PC-9 (cell line): ENCODE measurements around the gene ARHGEF12. TPM values are rescaled to one million over a fixed set of nuclear protein-coding genes. Genes with fewer than 3 reads are reported as not detected.

Source experiments
- BruUV-seq: library from RNA; stranded (reverse); fragments of 400-500 nt; replicated peaks from 2 replicates; lab custom pipeline; 2021; lab: Mats Ljungman, UMichigan
- CTCF ChIA-PET: fragments of 300-600 bp; sonication (Branson Sonifier 250); formaldehyde crosslinking; loops from one replicate; lab custom pipeline; 2022; ENCODE audit warnings: antibody characterized with exemption; lab: Charles Lee
- POLR2A ChIA-PET: fragments of 300-600 bp; sonication (Branson Sonifier 250); formaldehyde crosslinking; loops from one replicate; lab custom pipeline; 2022; ENCODE audit warnings: antibody characterized with exemption; ENCODE audit not compliant: unreplicated experiment; lab: Charles Lee
- DNase-seq, 2 experiments: peaks; one replicate each; pipeline versions ENCODE4 v3.0.0 to v3.0.0-alpha.2; 2015 to 2022; ENCODE audit warnings: mixed read lengths in 1 of 2
- H2AFZ ChIP-seq: fragments of 200-600 bp; sonication (generic); 2 replicates; pipeline ENCODE4 v1.8.1; 2017; ENCODE audit warnings: antibody characterized with exemption
- H3F3A ChIP-seq: fragments of 200-600 bp; sonication (generic); 2 replicates; pipeline ENCODE4 v1.8.1; 2017; ENCODE audit warnings: antibody characterized with exemption, mild to moderate bottlenecking, low read depth; ENCODE audit not compliant: insufficient read depth
- H3K27ac ChIP-seq: fragments of 200-600 bp; sonication (generic); 2 replicates; pipeline ENCODE4 v1.6.1; 2016; ENCODE audit warnings: mixed run types
- H3K27me3 ChIP-seq: fragments of 200-600 bp; sonication (generic); 2 replicates; pipeline ENCODE4 v1.6.1; 2016; ENCODE audit warnings: low read depth, mixed run types; ENCODE audit not compliant: insufficient read depth
- H3K36me3 ChIP-seq: fragments of 200-600 bp; sonication (generic); 2 replicates; pipeline ENCODE4 v1.6.1; 2016; ENCODE audit warnings: low read depth, mixed run types
- H3K4me1 ChIP-seq: fragments of 200-600 bp; sonication (generic); replicated peaks from 2 replicates; pipeline ENCODE4 v1.6.1; 2016; ENCODE audit warnings: mixed run types; ENCODE audit not compliant: insufficient read depth
- H3K4me2 ChIP-seq: fragments of 200-600 bp; sonication (generic); 2 replicates; pipeline ENCODE4 v1.6.1; 2017; ENCODE audit warnings: mixed run types
- H3K4me3 ChIP-seq: fragments of 200-600 bp; sonication (generic); 2 replicates; pipeline ENCODE4 v1.6.1; 2016; ENCODE audit warnings: mixed run types
- H3K79me2 ChIP-seq: fragments of 200-600 bp; sonication (generic); 2 replicates; pipeline ENCODE4 v1.6.1; 2017; ENCODE audit warnings: low read depth, mixed run types
- H3K9me2 ChIP-seq: fragments of 200-600 bp; sonication (generic); 2 replicates; pipeline ENCODE4 v1.8.1; 2017; ENCODE audit warnings: mild to moderate bottlenecking; ENCODE audit not compliant: insufficient read depth
- H3K9me3 ChIP-seq: fragments of 200-600 bp; sonication (generic); 2 replicates; pipeline ENCODE4 v1.8.1; 2016; ENCODE audit warnings: low read depth; ENCODE audit not compliant: insufficient read depth
- H4K20me1 ChIP-seq: fragments of 200-600 bp; sonication (generic); 2 replicates; pipeline ENCODE4 v1.8.1; 2017; ENCODE audit not compliant: insufficient read depth
- CTCF ChIP-seq: fragments of 200-600 bp; sonication (generic); conservative IDR thresholded peaks from 2 replicates; pipeline ENCODE4 v1.6.1; 2017; ENCODE audit warnings: mixed run types, antibody characterized with exemption, mild to moderate bottlenecking, moderate library complexity
- EZH2 ChIP-seq: fragments of 200-600 bp; sonication (generic); IDR thresholded peaks from 2 replicates; pipeline ENCODE4 v1.8.0; 2017; ENCODE audit warnings: antibody characterized with exemption, low read depth
- intact Hi-C: fragments of 100-400 bp; cut with micrococcal nuclease; formaldehyde crosslinking; loops from one replicate; pipeline ENCODE4 v1.10.0; 2022; ENCODE audit not compliant: unreplicated experiment
- total RNA-seq: library from RNA; stranded (reverse); gene quantifications from 2 replicates; pipeline ENCODE4 v1.2.3, GENCODE V29; 2021

Gene ARHGEF12
- total RNA-seq, 1 experiment from 2014 or later = 76.5 TPM

GRCh38 chr11:120365512-120365911 lies 29.3 kb downstream of the ARHGEF12 start:
- POLR2A ChIA-PET = no interaction called here
- Histone ChIP-seq H3K9me3 (no peaks in the 10 kb centered on the region), H3K4me1 (no peaks in the 10 kb centered on the region), H3K9me2 (no peaks in the 10 kb centered on the region), H3K4me3 (no peak overlapping the region), H3K4me2 (no peak overlapping the region), H3K36me3 (no peaks in the 10 kb centered on the region), H3K27ac (no peak overlapping the region), H4K20me1 (peaks cover 21% of the 10 kb centered on the region; the same call in 1 of the 2 replicates), H2AFZ (no peak overlapping the region), H3K79me2 (peaks cover 64% of the 10 kb centered on the region), H3F3A (no peaks in the 10 kb centered on the region), H3K27me3 (no peaks in the 10 kb centered on the region)
- no peak for DNase-seq
- no peak for TF ChIP-seq CTCF
- TF ChIP-seq EZH2 = no peak
- BruUV-seq = no TSS peak
- intact Hi-C loops = no loop called here
- CTCF ChIA-PET = interaction anchor here (0.5 kb wide), 1 partner anchor 118 kb away, joined by 7 read pairs; no protein-coding TSS in a partner anchor

GRCh38 chr11:120372296-120372695 lies 36.1 kb downstream of the ARHGEF12 start:
- Histone ChIP-seq H2AFZ (no peak overlapping the region), H3K27ac (no peak overlapping the region), H3K4me1 (no peaks in the 10 kb centered on the region), H3K4me2 (no peak overlapping the region), H3K27me3 (no peaks in the 10 kb centered on the region), H3K4me3 (no peak overlapping the region), H3K9me3 (no peaks in the 10 kb centered on the region), H3F3A (no peaks in the 10 kb centered on the region; the same call in 1 of the 2 replicates), H4K20me1 (peaks cover 5% of the 10 kb centered on the region; the same call in 1 of the 2 replicates), H3K9me2 (no peaks in the 10 kb centered on the region), H3K79me2 (peaks cover 81% of the 10 kb centered on the region), H3K36me3 (no peaks in the 10 kb centered on the region)
- intact Hi-C loops = no loop called here
- TF ChIP-seq CTCF (no peak), EZH2 (no peak)
- POLR2A ChIA-PET = interaction anchor here (0.5 to 0.6 kb wide), 2 partner anchors 18 to 32 kb away, joined by 3 to 4 read pairs; no protein-coding TSS in a partner anchor
- no peak for DNase-seq
- BruUV-seq = no TSS peak
- CTCF ChIA-PET = no interaction called here

GRCh38 chr11:120375076-120375475 lies 38.9 kb downstream of the ARHGEF12 start:
- H3K4me2 ChIP-seq = no peak overlapping the region
- TF ChIP-seq EZH2 = no peak
- TF ChIP-seq CTCF = no peak
- no peaks in the 10 kb centered on the region; the same call in 1 of the 2 replicates for H3F3A ChIP-seq
- H3K27ac ChIP-seq = no peak overlapping the region
- DNase-seq = no peak
- intact Hi-C loops = no loop called here
- H3K36me3 ChIP-seq = peaks cover 7% of the 10 kb centered on the region; the same call in 1 of the 2 replicates
- ChIA-PET CTCF (no interaction called here), POLR2A (no interaction called here)
- peaks cover 9% of the 10 kb centered on the region for H3K9me3 ChIP-seq
- no peak overlapping the region for H2AFZ ChIP-seq
- H3K9me2 ChIP-seq = no peaks in the 10 kb centered on the region
- peaks cover 93% of the 10 kb centered on the region for H3K79me2 ChIP-seq
- H3K4me1 ChIP-seq = no peaks in the 10 kb centered on the region
- no TSS peak for BruUV-seq
- H4K20me1 ChIP-seq = peaks cover 5% of the 10 kb centered on the region; the same call in 1 of the 2 replicates
- H3K4me3 ChIP-seq = no peak overlapping the region
- H3K27me3 ChIP-seq = no peaks in the 10 kb centered on the region
